GM13977 (cell line): ENCODE data around the gene CPNE7.
"Not testable (repeated sequence)": the region's sequence is repeated elsewhere in the genome, so short reads cannot be mapped to it uniquely, and the experiment has no call there.

Experiments
- DNase-seq: peaks from one replicate; pipeline ENCODE4 v3.0.0; 2012; ENCODE audit warnings: low spot score
- in situ Hi-C: fragments of 300-500 bp; cut with MboI; formaldehyde crosslinking; loops from one replicate; pipeline ENCODE4 v1.12.0; 2022; ENCODE audit warnings: low sequenced_read_pairs, low pct_unique_long_range_greater_than_20kb, mixed read lengths, inconsistent platforms; ENCODE audit not compliant: unreplicated experiment
- TF ChIP-seq, protein P1 (sequence below): IDR thresholded peaks from 2 replicates; pipeline ENCODE4 v1.5.1; 2012; ENCODE audit warnings: mild to moderate bottlenecking, control low read depth; ENCODE audit not compliant: insufficient read depth; ENCODE audit errors: extremely low read depth, missing control alignments

The CPNE7 gene

GRCh38 chr16:89565506-89566372 is 9.8 kb upstream of the CPNE7 start:
- TF ChIP-seq, protein P1, sequence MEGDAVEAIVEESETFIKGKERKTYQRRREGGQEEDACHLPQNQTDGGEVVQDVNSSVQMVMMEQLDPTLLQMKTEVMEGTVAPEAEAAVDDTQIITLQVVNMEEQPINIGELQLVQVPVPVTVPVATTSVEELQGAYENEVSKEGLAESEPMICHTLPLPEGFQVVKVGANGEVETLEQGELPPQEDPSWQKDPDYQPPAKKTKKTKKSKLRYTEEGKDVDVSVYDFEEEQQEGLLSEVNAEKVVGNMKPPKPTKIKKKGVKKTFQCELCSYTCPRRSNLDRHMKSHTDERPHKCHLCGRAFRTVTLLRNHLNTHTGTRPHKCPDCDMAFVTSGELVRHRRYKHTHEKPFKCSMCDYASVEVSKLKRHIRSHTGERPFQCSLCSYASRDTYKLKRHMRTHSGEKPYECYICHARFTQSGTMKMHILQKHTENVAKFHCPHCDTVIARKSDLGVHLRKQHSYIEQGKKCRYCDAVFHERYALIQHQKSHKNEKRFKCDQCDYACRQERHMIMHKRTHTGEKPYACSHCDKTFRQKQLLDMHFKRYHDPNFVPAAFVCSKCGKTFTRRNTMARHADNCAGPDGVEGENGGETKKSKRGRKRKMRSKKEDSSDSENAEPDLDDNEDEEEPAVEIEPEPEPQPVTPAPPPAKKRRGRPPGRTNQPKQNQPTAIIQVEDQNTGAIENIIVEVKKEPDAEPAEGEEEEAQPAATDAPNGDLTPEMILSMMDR = peak; percentile 66
- DNase-seq = no peak
- in situ Hi-C loops = no loop called here

DNA sequence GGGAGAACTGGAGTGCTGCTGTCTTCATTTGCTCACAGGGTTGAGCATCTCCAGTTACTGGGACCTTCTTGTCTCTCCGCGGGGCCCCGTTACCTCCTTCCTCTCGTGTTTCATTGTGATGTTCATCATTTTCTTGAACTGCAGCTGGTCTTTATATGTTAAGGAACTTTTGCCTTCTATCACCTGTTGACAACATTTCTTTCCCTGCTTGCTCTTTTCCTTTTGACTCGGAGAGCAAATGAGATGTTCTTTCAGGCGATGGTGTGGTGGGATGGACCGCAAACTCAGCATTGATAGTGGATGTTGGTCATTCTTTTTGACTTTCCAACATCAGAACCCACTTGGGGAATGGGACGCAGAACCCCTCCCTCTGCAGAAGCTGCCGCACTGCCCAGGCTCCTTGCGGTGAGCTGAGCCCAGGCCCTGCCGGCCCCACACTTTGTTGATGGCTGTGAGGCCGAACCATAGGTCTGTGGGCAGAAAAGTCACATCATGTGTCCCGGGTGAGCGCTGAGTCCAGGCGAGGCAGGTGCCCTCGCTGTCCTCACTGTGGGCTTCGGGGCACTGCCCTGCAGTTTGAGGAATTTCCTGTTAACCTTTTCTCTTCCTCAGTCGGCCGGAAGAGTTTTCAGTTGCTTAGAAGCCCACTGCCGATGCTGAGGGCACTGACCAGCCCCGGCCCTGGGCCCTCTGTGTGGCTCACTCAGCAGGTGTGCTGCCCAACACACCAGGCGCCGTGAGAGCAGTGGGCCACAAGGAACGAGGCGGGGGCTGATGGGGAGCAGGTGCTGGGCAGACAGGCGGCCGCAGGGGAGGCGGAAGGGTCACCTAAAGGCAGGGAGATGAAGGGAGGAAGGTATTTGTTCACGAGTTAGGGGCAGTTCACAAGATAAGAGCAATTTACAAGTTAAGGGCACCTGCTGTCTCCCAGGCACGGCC is 7.6 kb upstream of the CPNE7 start:
- DNase-seq = no peak
- in situ Hi-C loops = no loop called here
- TF ChIP-seq, protein P1 = no peak

GRCh38 chr16:89569506-89570341 is 5.8 kb upstream of the CPNE7 start:
- in situ Hi-C loops = no loop called here
- TF ChIP-seq, protein P1 = no peak
- DNase-seq = no peak

GRCh38 chr16:89570342-89570923 is 5.1 kb upstream of the CPNE7 start:
- in situ Hi-C loops = no loop called here
- no peak for DNase-seq
- TF ChIP-seq, protein P1 = no peak

DNA sequence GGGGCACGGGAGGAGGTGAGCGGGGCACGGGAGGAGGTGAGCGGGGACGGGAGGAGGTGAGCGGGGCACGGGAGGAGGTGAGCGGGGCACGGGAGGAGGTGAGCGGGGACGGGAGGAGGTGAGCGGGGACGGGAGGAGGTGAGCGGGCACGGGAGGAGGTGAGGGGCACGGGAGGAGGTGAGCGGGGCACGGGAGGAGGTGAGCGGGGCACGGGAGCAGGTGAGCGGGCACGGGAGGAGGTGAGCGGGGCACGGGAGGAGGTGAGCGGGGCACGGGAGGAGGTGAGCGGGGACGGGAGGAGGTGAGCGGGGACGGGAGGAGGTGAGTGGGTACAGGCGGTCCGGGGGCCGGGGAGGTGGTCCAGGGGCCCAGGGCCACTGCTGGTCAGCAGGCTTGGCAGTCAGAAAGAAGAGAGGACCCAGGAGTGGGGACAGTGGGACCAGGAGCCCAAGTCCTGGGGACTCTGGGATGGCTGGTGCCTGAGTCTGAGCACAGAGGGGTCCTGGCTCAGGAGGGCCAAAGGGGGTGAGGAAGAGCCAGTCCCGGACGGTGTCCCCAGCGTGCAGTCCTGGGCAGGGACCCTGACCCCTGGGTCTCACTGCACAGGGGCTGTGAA is 4.5 kb upstream of the CPNE7 start:
- in situ Hi-C loops, DNase-seq: not testable (repeated sequence)

- in situ Hi-C loops = no loop called here
- no peak for DNase-seq
- TF ChIP-seq, protein P1 = no peak
Measured at GRCh38 chr16:89571636-89572035, 3.9 kb upstream of the CPNE7 start.
